GM23248 (cell line): ENCODE data around the gene SERAC1. TPM values are rescaled to one million over a fixed set of nuclear protein-coding genes. Genes with fewer than 3 reads are reported as not detected.

ENCODE experiments used
- DNase-seq: peaks from one replicate; pipeline ENCODE4 v3.0.0-alpha.2; 2015
- H2AFZ ChIP-seq: fragments of 200-600 bp; sonication (generic); 2 replicates; pipeline ENCODE4 v1.6.1; 2016; ENCODE audit warnings: antibody characterized with exemption
- H3F3A ChIP-seq: fragments of 200-600 bp; sonication (generic); 2 replicates; pipeline ENCODE4 v1.6.1; 2016; ENCODE audit warnings: mild to moderate bottlenecking, antibody characterized with exemption, mixed run types; ENCODE audit not compliant: insufficient read depth
- H3K27ac ChIP-seq: fragments of 200-600 bp; sonication (generic); 2 replicates; pipeline ENCODE4 v1.5.1; 2016; ENCODE audit warnings: mild to moderate bottlenecking
- H3K27me3 ChIP-seq: fragments of 200-600 bp; sonication (generic); replicated peaks from 2 replicates; pipeline ENCODE4 v1.6.1; 2016; ENCODE audit warnings: mild to moderate bottlenecking; ENCODE audit not compliant: insufficient read depth
- H3K36me3 ChIP-seq: fragments of 200-600 bp; sonication (generic); 2 replicates; pipeline ENCODE4 v1.6.1; 2016; ENCODE audit warnings: low read depth, mild to moderate bottlenecking
- H3K4me1 ChIP-seq: fragments of 200-600 bp; sonication (generic); 2 replicates; pipeline ENCODE4 v1.6.1; 2016; ENCODE audit warnings: mild to moderate bottlenecking; ENCODE audit not compliant: insufficient read depth
- H3K4me2 ChIP-seq: fragments of 200-600 bp; sonication (generic); one replicate; pipeline ENCODE4 v1.6.1; 2016; ENCODE audit warnings: mild to moderate bottlenecking; ENCODE audit not compliant: unreplicated experiment
- H3K4me3 ChIP-seq: fragments of 200-600 bp; sonication (generic); 2 replicates; pipeline ENCODE4 v1.5.1; 2016; ENCODE audit warnings: mild to moderate bottlenecking
- H3K79me2 ChIP-seq: fragments of 200-600 bp; sonication (generic); 2 replicates; pipeline ENCODE4 v1.6.1; 2016; ENCODE audit warnings: mild to moderate bottlenecking; ENCODE audit not compliant: insufficient read depth
- H3K9ac ChIP-seq: fragments of 200-600 bp; sonication (generic); 2 replicates; pipeline ENCODE4 v1.6.1; 2016; ENCODE audit warnings: mild to moderate bottlenecking
- H3K9me2 ChIP-seq: fragments of 200-600 bp; sonication (generic); 2 replicates; pipeline ENCODE4 v1.6.1; 2016; ENCODE audit warnings: mixed run types, mild to moderate bottlenecking, moderate library complexity; ENCODE audit not compliant: insufficient read depth
- H3K9me3 ChIP-seq: fragments of 200-600 bp; sonication (generic); one replicate; pipeline ENCODE4 v1.6.1; 2017; ENCODE audit warnings: low read depth
- H4K20me1 ChIP-seq: fragments of 200-600 bp; sonication (generic); 2 replicates; pipeline ENCODE4 v1.6.0; 2016; ENCODE audit not compliant: insufficient read depth
- EZH2 ChIP-seq: fragments of 200-600 bp; sonication (generic); IDR thresholded peaks from 2 replicates; pipeline ENCODE4 v1.6.1; 2018; ENCODE audit warnings: antibody characterized with exemption, mild to moderate bottlenecking; ENCODE audit not compliant: insufficient read depth, poor library complexity, severe bottlenecking
- EZH2phosphoT487 ChIP-seq: fragments of 200-600 bp; sonication (generic); IDR thresholded peaks from 2 replicates; pipeline ENCODE4 v1.6.1; 2018; ENCODE audit warnings: antibody characterized with exemption, moderate library complexity, mild to moderate bottlenecking, low read depth; ENCODE audit not compliant: insufficient read depth
- WGBS, 2 experiments: methylation state at CpG; one replicate each; pipeline ENCODE4 v1.1.6; 2015 to 2017; ENCODE audit warnings: low lambda C conversion rate in 2 of 2, low coverage in 1 of 2; ENCODE audit errors: missing lambda C conversion rate in 2 of 2; 5-methylcytosine and 5-hydroxymethylcytosine counted together
- in situ Hi-C: fragments of 300-500 bp; cut with MboI; formaldehyde crosslinking; loops from 2 replicates; pipeline ENCODE4 v1.15.0; 2020
- polyA plus RNA-seq: library from polyadenylated mRNA; unstranded; fragments of >200 nt; fragmentation: Nextera tagmentation; extraction: Ambion mirVana; gene quantifications from 2 replicates; pipeline ENCODE4 v1.2.1, GENCODE V29; 2016
- total RNA-seq: library from RNA; depleted of rRNA; stranded (reverse); fragments of >200 nt; shearing (Covaris generic); gene quantifications from 2 replicates; pipeline ENCODE4 v1.2.3, GENCODE V29; 2014

SERAC1 gene
- total and polyA plus RNA-seq, 2 experiments from 2014 or later = 8.4 to 10.8 TPM

- H3K4me3 ChIP-seq = peak overlapping the region; percentile 44
- H3K36me3 ChIP-seq = 0 out of 2 replicates have a peak, but pooled peaks cover 5% of the 10 kb centered on the region
- no peaks in the 10 kb centered on the region for H3K27me3 ChIP-seq
- no peaks in the 10 kb centered on the region for H3K9me3 ChIP-seq
- 0 out of 2 replicates have a peak overlapping the region, but pooled peaks have one; percentile 1 for H2AFZ ChIP-seq
- H3K27ac ChIP-seq = peak overlapping the region; percentile 68
- no peak for TF ChIP-seq EZH2
- TF ChIP-seq EZH2phosphoT487 = no peak
- H3K4me1 ChIP-seq = peaks cover 42% of the 10 kb centered on the region
- no peaks in the 10 kb centered on the region for H3K9me2 ChIP-seq
- peak overlapping the region; percentile 84 for H3K4me2 ChIP-seq
- peaks cover 47% of the 10 kb centered on the region for H3F3A ChIP-seq
- in situ Hi-C loops = no loop called here
- peak overlapping the region; percentile 11; the same call in 1 of the 2 replicates for H3K9ac ChIP-seq
- H3K79me2 ChIP-seq = peaks cover 61% of the 10 kb centered on the region
- WGBS, 2 experiments = 82% methylated on average over 3 of the region's 3 CpGs
- H4K20me1 ChIP-seq = no peaks in the 10 kb centered on the region
- DNase-seq = peak; percentile 28
These were observed 7.0 kb upstream of the SERAC1 start for GRCh38 chr6:158175111-158175510.

- H3K79me2 ChIP-seq = peaks cover 55% of the 10 kb centered on the region
- no peaks in the 10 kb centered on the region for H3K27me3 ChIP-seq
- peaks cover 51% of the 10 kb centered on the region for H3F3A ChIP-seq
- H3K9me2 ChIP-seq = no peaks in the 10 kb centered on the region
- H3K4me2 ChIP-seq = peak overlapping the region; percentile 84
- WGBS, 2 experiments = 17 to 19% methylated on average over 2 of the region's 2 CpGs
- no peaks in the 10 kb centered on the region for H3K9me3 ChIP-seq
- peaks cover 47% of the 10 kb centered on the region for H3K4me1 ChIP-seq
- no peaks in the 10 kb centered on the region for H4K20me1 ChIP-seq
- 0 out of 2 replicates have a peak overlapping the region, but pooled peaks have one; percentile 1 for H2AFZ ChIP-seq
- H3K4me3 ChIP-seq = peak overlapping the region; percentile 44
- 0 out of 2 replicates have a peak, but pooled peaks cover 5% of the 10 kb centered on the region for H3K36me3 ChIP-seq
- in situ Hi-C loops = no loop called here
- peak; percentile 92 for DNase-seq
- peak overlapping the region; percentile 68 for H3K27ac ChIP-seq
- no peak for TF ChIP-seq EZH2phosphoT487
- TF ChIP-seq EZH2 = no peak
- H3K9ac ChIP-seq = peak overlapping the region; percentile 11; the same call in 1 of the 2 replicates
These were observed 6.5 kb upstream of the SERAC1 start for GRCh38 chr6:158174514-158174913.

GRCh38 chr6:158174024-158174423 lies 6.0 kb upstream of the SERAC1 start:
- TF ChIP-seq EZH2phosphoT487 (no peak), EZH2 (no peak)
- in situ Hi-C loops = no loop called here
- Histone ChIP-seq H3F3A (peaks cover 51% of the 10 kb centered on the region), H3K27ac (peak overlapping the region; percentile 68), H3K4me3 (no peak overlapping the region), H3K9me3 (no peaks in the 10 kb centered on the region), H3K4me2 (peak overlapping the region; percentile 84), H3K9me2 (no peaks in the 10 kb centered on the region), H3K36me3 (0 out of 2 replicates have a peak, but pooled peaks cover 5% of the 10 kb centered on the region), H4K20me1 (no peaks in the 10 kb centered on the region), H3K79me2 (peaks cover 51% of the 10 kb centered on the region), H3K9ac (no peak overlapping the region), H3K27me3 (no peaks in the 10 kb centered on the region), H3K4me1 (peaks cover 47% of the 10 kb centered on the region), H2AFZ (no peak overlapping the region)
- 58 to 70% methylated on average over 2 of the region's 2 CpGs for WGBS, 2 experiments
- DNase-seq = no peak

GRCh38 chr6:158172001-158172400 lies 3.9 kb upstream of the SERAC1 start:
- 90 to 97% methylated on average over 5 of the region's 5 CpGs for WGBS, 2 experiments
- H3K4me1 ChIP-seq = peaks cover 47% of the 10 kb centered on the region
- H3K36me3 ChIP-seq = no peaks in the 10 kb centered on the region
- no peaks in the 10 kb centered on the region for H3K27me3 ChIP-seq
- H3K4me3 ChIP-seq = no peak overlapping the region
- in situ Hi-C loops = no loop called here
- H3F3A ChIP-seq = peaks cover 51% of the 10 kb centered on the region
- no peaks in the 10 kb centered on the region for H4K20me1 ChIP-seq
- H2AFZ ChIP-seq = no peak overlapping the region
- H3K4me2 ChIP-seq = no peak overlapping the region
- no peak overlapping the region for H3K9ac ChIP-seq
- TF ChIP-seq EZH2 = no peak
- TF ChIP-seq EZH2phosphoT487 = no peak
- no peaks in the 10 kb centered on the region for H3K9me2 ChIP-seq
- peaks cover 37% of the 10 kb centered on the region for H3K79me2 ChIP-seq
- DNase-seq = no peak
- peak overlapping the region; percentile 60 for H3K27ac ChIP-seq
- no peaks in the 10 kb centered on the region for H3K9me3 ChIP-seq
